IMR-90 (cell line): ENCODE results near the gene ARRDC5. TPM values are rescaled to one million over a fixed set of nuclear protein-coding genes. Genes with fewer than 3 reads are reported as not detected.

Experiments used
- ATAC-seq: fragments of 200-7000 bp; cut with Tn5 transposase; 2 replicates; pipeline ENCODE4 v1.9.1; 2020; ENCODE audit warnings: low read depth, mild to moderate bottlenecking, moderate library complexity
- BruUV-seq: library from RNA; stranded (reverse); fragments of 400-500 nt; replicated peaks from 2 replicates; lab custom pipeline; 2021; lab: Mats Ljungman, UMichigan
- CTCF ChIA-PET: fragments of 300-600 bp; formaldehyde crosslinking; extraction: SDS; loops from one replicate; lab custom pipeline; 2021; ENCODE audit warnings: antibody characterized with exemption; lab: Yijun Ruan, JAX
- POLR2A ChIA-PET: fragments of 300-600 bp; sonication (Branson Sonifier 250); formaldehyde crosslinking; loops from one replicate; lab custom pipeline; 2022; ENCODE audit warnings: antibody characterized with exemption; ENCODE audit not compliant: unreplicated experiment; lab: Charles Lee
- DNase-seq: peaks from one replicate; pipeline ENCODE4 v3.0.0; 2013
- H2AFZ ChIP-seq: replicated peaks from 2 replicates; pipeline ENCODE3; 2013; ENCODE audit warnings: low read length, mild to moderate bottlenecking; ENCODE audit not compliant: poor library complexity
- H2AK5ac ChIP-seq: 2 replicates; pipeline ENCODE4 v1.6.1; 2013; ENCODE audit warnings: low read depth, low read length, inconsistent platforms
- H2AK9ac ChIP-seq: replicated peaks from 2 replicates; pipeline ENCODE3; 2013; ENCODE audit warnings: mild to moderate bottlenecking, low read depth, low read length, moderate library complexity; ENCODE audit not compliant: poor library complexity
- H2BK120ac ChIP-seq: 2 replicates; pipeline ENCODE4 v1.6.1; 2013; ENCODE audit warnings: low read depth, low read length, inconsistent platforms
- H2BK15ac ChIP-seq: 3 replicates; pipeline ENCODE4 v1.6.1; 2013; ENCODE audit warnings: low read depth, low read length, inconsistent platforms
- H2BK20ac ChIP-seq: 2 replicates; pipeline ENCODE4 v1.6.1; 2013; ENCODE audit warnings: low read depth, mild to moderate bottlenecking, inconsistent platforms, low read length, moderate library complexity
- H2BK5ac ChIP-seq: 2 replicates; pipeline ENCODE4 v1.6.1; 2013; ENCODE audit warnings: mild to moderate bottlenecking, low read depth, low read length, inconsistent platforms; ENCODE audit not compliant: poor library complexity, severe bottlenecking
- H3K14ac ChIP-seq: replicated peaks from 2 replicates; pipeline ENCODE4 v1.6.1; 2013; ENCODE audit warnings: low read depth, low read length, inconsistent platforms
- H3K18ac ChIP-seq: 2 replicates; pipeline ENCODE4 v1.6.1; 2013; ENCODE audit warnings: low read depth, low read length, control low read depth
- H3K23ac ChIP-seq: 2 replicates; pipeline ENCODE4 v1.6.1; 2013; ENCODE audit warnings: low read depth, low read length, inconsistent platforms
- H3K27ac ChIP-seq: 2 replicates; pipeline ENCODE4 v1.5.1; 2013; ENCODE audit warnings: mild to moderate bottlenecking, control low read depth, low read length; ENCODE audit not compliant: insufficient read depth
- H3K27me3 ChIP-seq: 2 replicates; pipeline ENCODE4 v1.6.1; 2013; ENCODE audit warnings: low read length; ENCODE audit not compliant: control insufficient read depth, insufficient read depth
- H3K36me3 ChIP-seq: 2 replicates; pipeline ENCODE4 v1.6.1; 2013; ENCODE audit warnings: low read length, mixed read lengths; ENCODE audit not compliant: control insufficient read depth, insufficient read depth
- H3K4ac ChIP-seq: 2 replicates; pipeline ENCODE4 v1.6.1; 2013; ENCODE audit warnings: low read depth, low read length, inconsistent platforms
- H3K4me1 ChIP-seq: 2 replicates; pipeline ENCODE4 v1.6.1; 2013; ENCODE audit warnings: low read length, mixed read lengths; ENCODE audit not compliant: control insufficient read depth, insufficient read depth
- H3K4me2 ChIP-seq: 2 replicates; pipeline ENCODE4 v1.6.1; 2013; ENCODE audit warnings: low read depth, mild to moderate bottlenecking, control low read depth, low read length, moderate library complexity
- H3K4me3 ChIP-seq: 2 replicates; pipeline ENCODE4 v1.5.1; 2013; ENCODE audit warnings: low read depth, mild to moderate bottlenecking, control low read depth, low read length, moderate library complexity; ENCODE audit not compliant: insufficient read depth
- H3K56ac ChIP-seq: 2 replicates; pipeline ENCODE4 v1.6.1; 2013; ENCODE audit warnings: low read length, inconsistent platforms; ENCODE audit not compliant: insufficient read depth; ENCODE audit errors: extremely low read depth
- H3K79me1 ChIP-seq, 2 experiments: 2 replicates each; pipeline ENCODE4 v1.6.1; 2013; ENCODE audit warnings: low read length in 2 of 2, inconsistent platforms in 1 of 2, low read depth in 1 of 2
- H3K9ac ChIP-seq: 2 replicates; pipeline ENCODE4 v1.6.1; 2013; ENCODE audit warnings: low read depth, low read length, control low read depth
- H3K9me1 ChIP-seq: 2 replicates; pipeline ENCODE4 v1.6.1; 2013; ENCODE audit warnings: low read length, inconsistent platforms; ENCODE audit not compliant: insufficient read depth
- H3K9me3 ChIP-seq: 2 replicates; pipeline ENCODE4 v1.6.1; 2013; ENCODE audit warnings: low read length; ENCODE audit not compliant: control insufficient read depth, insufficient read depth
- H4K20me1 ChIP-seq: 2 replicates; pipeline ENCODE4 v1.6.1; 2013; ENCODE audit warnings: low read length, inconsistent platforms; ENCODE audit not compliant: insufficient read depth
- H4K5ac ChIP-seq: 2 replicates; pipeline ENCODE4 v1.6.1; 2013; ENCODE audit warnings: mild to moderate bottlenecking, low read depth, low read length, control low read depth
- H4K8ac ChIP-seq, 2 experiments: 2 replicates each; pipeline ENCODE4 v1.6.1; 2013; ENCODE audit warnings: low read depth in 2 of 2, low read length in 2 of 2, control low read depth in 1 of 2, inconsistent platforms in 1 of 2
- H4K91ac ChIP-seq: 2 replicates; pipeline ENCODE4 v1.6.1; 2013; ENCODE audit warnings: low read depth, low read length, inconsistent platforms; ENCODE audit not compliant: insufficient read depth
- FOS ChIP-seq: fragments of 150-350 bp; IDR thresholded peaks from 2 replicates; pipeline ENCODE4 v1.6.1; 2016; ENCODE audit warnings: low read depth, low read length
- MXI1 ChIP-seq: IDR thresholded peaks from 2 replicates; pipeline ENCODE4 v1.6.1; 2012; ENCODE audit warnings: low read depth, mild to moderate bottlenecking, low read length, moderate library complexity, borderline replicate concordance
- RAD21 ChIP-seq: IDR thresholded peaks from 2 replicates; pipeline ENCODE4 v1.6.1; 2012; ENCODE audit warnings: low read length, improper control_type of control experiment
- RCOR1 ChIP-seq: IDR thresholded peaks from 2 replicates; pipeline ENCODE4 v1.6.1; 2012; ENCODE audit warnings: mild to moderate bottlenecking, low read length, improper control_type of control experiment; ENCODE audit not compliant: insufficient replicate concordance
- RFX5 ChIP-seq: IDR thresholded peaks from 2 replicates; pipeline ENCODE4 v1.8.0; 2012; ENCODE audit warnings: low read depth, mild to moderate bottlenecking, low read length, moderate library complexity
- SMC3 ChIP-seq: fragments of 150-350 bp; IDR thresholded peaks from 2 replicates; pipeline ENCODE4 v1.6.1; 2016; ENCODE audit warnings: low read depth, mild to moderate bottlenecking, antibody characterized with exemption, low read length, moderate library complexity
- WGBS, 2 experiments: methylation state at CpG; one replicate each; pipeline versions ENCODE4 v1.1.5 to v1.1.7; 2013; ENCODE audit warnings: missing lambda C conversion rate in 2 of 2; ENCODE audit not compliant: insufficient read length in 1 of 2; ENCODE audit errors: extremely low coverage in 2 of 2; 5-methylcytosine and 5-hydroxymethylcytosine counted together
- dilution Hi-C: fragments of 300-500 bp; cut with HindIII; formaldehyde crosslinking; loops from one replicate; pipeline ENCODE4 v1.14.3; 2018; ENCODE audit warnings: low sequenced_read_pairs; ENCODE audit not compliant: unreplicated experiment
- in situ Hi-C: fragments of 300-500 bp; cut with MboI; formaldehyde crosslinking; loops from 3 replicates; pipeline ENCODE4 v1.14.3; 2019; ENCODE audit warnings: low sequenced_read_pairs, inconsistent platforms, mixed read lengths
- intact Hi-C: fragments of 100-400 bp; cut with micrococcal nuclease; formaldehyde crosslinking; loops from 2 replicates; pipeline ENCODE4 v1.10.0; 2022
- polyA plus RNA-seq, 3 experiments: library from polyadenylated mRNA; depleted of rRNA; stranded (reverse); fragments of >200 nt; gene quantifications; 2 replicates each; pipeline ENCODE4 v1.2.3, GENCODE V29; 2012; ENCODE audit warnings: low replicate concordance in 1 of 3
- total RNA-seq: library from RNA; depleted of rRNA; stranded (reverse); fragments of >200 nt; gene quantifications from 2 replicates; pipeline ENCODE4 v1.2.3, GENCODE V29; 2012
- TF ChIP-seq, protein P1 (sequence below): fragments of 150-350 bp; IDR thresholded peaks from 2 replicates; pipeline ENCODE4 v1.6.1; 2017; ENCODE audit warnings: mild to moderate bottlenecking, antibody characterized with exemption, low read length, low read depth
- TF ChIP-seq, protein P2 (sequence below): conservative IDR thresholded peaks from 2 replicates; pipeline ENCODE4 v1.5.1; 2012; ENCODE audit warnings: mild to moderate bottlenecking, low read depth, low read length, improper control_type of control experiment

ARRDC5 gene
- total and polyA plus RNA-seq, 2 of the 4 experiments (the other 2 are of a cell fraction), result not detected

DNA sequence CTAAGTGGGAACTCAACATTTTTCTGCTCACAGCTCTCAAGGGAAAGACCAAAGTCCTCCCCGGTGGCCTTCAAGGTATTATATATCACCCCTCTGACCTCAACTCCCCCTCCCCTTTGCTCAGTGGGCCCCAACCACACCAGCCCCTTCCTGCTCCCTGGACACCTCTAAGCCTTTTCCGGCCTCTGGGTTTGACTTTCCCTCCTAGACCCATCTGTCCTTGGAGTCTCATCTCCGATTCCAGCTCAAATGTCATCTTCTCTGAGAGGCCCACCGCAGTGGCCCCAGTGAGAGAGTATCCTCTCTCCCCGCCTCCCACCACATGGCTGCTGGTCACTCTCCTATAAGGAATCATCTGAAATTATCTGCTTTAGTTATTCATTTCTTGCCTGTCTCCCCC is 5.7 kb upstream of the ARRDC5 start:
- Histone ChIP-seq H2AK9ac (no peak overlapping the region), H4K5ac (no peak overlapping the region), H3K27me3 (no peaks in the 10 kb centered on the region), H3K9ac (no peak overlapping the region), H3K9me3 (no peaks in the 10 kb centered on the region), H2BK5ac (no peak overlapping the region), H3K14ac (no peak overlapping the region), H3K4me2 (no peak overlapping the region), H3K27ac (no peak overlapping the region), H3K4ac (no peak overlapping the region), H2AFZ (peak overlapping the region; percentile 94), H3K79me1 (peaks cover 0 to 26% of the 10 kb centered on the region in 2 experiments; a peak in 2 of 4 replicates), H2AK5ac (peak overlapping the region; percentile 43; the same call in 1 of the 2 replicates), H2BK120ac (no peak overlapping the region), H4K20me1 (peaks cover 8% of the 10 kb centered on the region), H3K4me3 (no peak overlapping the region), H3K36me3 (no peaks in the 10 kb centered on the region; the same call in 1 of the 2 replicates), H3K18ac (no peak overlapping the region), H3K9me1 (peaks cover 4% of the 10 kb centered on the region; the same call in 1 of the 2 replicates), H3K4me1 (peaks cover 18% of the 10 kb centered on the region), H4K8ac (no peak overlapping the region), H3K23ac (no peak overlapping the region), H2BK15ac (no peak overlapping the region), H3K56ac (no peak overlapping the region), H4K91ac (no peak overlapping the region), H2BK20ac (no peak overlapping the region)
- in situ Hi-C loops, result no loop called here
- POLR2A ChIA-PET, result no interaction called here
- CTCF ChIA-PET, result no interaction called here
- no peak for DNase-seq
- WGBS, 2 experiments, result 50% methylated on average over 1 of the region's 5 CpGs; no CpG with 5 or more reads in 1 of the 2 experiments
- TF ChIP-seq SMC3 (no peak), RCOR1 (no peak), FOS (no peak), RFX5 (no peak), RAD21 (no peak), MXI1 (no peak)
- TF ChIP-seq, protein P1, sequence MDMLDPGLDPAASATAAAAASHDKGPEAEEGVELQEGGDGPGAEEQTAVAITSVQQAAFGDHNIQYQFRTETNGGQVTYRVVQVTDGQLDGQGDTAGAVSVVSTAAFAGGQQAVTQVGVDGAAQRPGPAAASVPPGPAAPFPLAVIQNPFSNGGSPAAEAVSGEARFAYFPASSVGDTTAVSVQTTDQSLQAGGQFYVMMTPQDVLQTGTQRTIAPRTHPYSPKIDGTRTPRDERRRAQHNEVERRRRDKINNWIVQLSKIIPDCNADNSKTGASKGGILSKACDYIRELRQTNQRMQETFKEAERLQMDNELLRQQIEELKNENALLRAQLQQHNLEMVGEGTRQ, result no peak
- TF ChIP-seq, protein P2, sequence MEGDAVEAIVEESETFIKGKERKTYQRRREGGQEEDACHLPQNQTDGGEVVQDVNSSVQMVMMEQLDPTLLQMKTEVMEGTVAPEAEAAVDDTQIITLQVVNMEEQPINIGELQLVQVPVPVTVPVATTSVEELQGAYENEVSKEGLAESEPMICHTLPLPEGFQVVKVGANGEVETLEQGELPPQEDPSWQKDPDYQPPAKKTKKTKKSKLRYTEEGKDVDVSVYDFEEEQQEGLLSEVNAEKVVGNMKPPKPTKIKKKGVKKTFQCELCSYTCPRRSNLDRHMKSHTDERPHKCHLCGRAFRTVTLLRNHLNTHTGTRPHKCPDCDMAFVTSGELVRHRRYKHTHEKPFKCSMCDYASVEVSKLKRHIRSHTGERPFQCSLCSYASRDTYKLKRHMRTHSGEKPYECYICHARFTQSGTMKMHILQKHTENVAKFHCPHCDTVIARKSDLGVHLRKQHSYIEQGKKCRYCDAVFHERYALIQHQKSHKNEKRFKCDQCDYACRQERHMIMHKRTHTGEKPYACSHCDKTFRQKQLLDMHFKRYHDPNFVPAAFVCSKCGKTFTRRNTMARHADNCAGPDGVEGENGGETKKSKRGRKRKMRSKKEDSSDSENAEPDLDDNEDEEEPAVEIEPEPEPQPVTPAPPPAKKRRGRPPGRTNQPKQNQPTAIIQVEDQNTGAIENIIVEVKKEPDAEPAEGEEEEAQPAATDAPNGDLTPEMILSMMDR, result no peak
- dilution Hi-C loops, result no loop called here
- no TSS peak for BruUV-seq
- intact Hi-C loops, result no loop called here
- no peak for ATAC-seq
